Nephron progenitor cell (in vitro differentiated cells): ENCODE measurements around the gene RHCE.

Source experiments
- DNase-seq: peaks from one replicate; pipeline ENCODE4 v3.0.0; 2021
- H3K27ac Mint-ChIP-seq: 2 replicates; pipeline ENCODE4 v1.8.0; 2021; ENCODE audit warnings: mild to moderate bottlenecking, moderate library complexity, mixed read lengths
- H3K27me3 Mint-ChIP-seq: 2 replicates; pipeline ENCODE4 v1.8.0; 2021; ENCODE audit warnings: mild to moderate bottlenecking, low read depth, mixed read lengths; ENCODE audit not compliant: poor library complexity
- H3K36me3 Mint-ChIP-seq: 2 replicates; pipeline ENCODE4 v1.8.0; 2021; ENCODE audit warnings: low read depth, mixed read lengths
- H3K4me1 Mint-ChIP-seq: 2 replicates; pipeline ENCODE4 v1.8.0; 2021; ENCODE audit warnings: mixed read lengths
- H3K4me3 Mint-ChIP-seq: 2 replicates; pipeline ENCODE4 v1.8.0; 2021; ENCODE audit warnings: mild to moderate bottlenecking, moderate library complexity, mixed read lengths
- H3K9me3 Mint-ChIP-seq: 2 replicates; pipeline ENCODE4 v1.8.0; 2021; ENCODE audit warnings: mild to moderate bottlenecking, moderate library complexity, mixed read lengths
- CTCF ChIP-seq: fragments of 200-600 bp; sonication (generic); IDR thresholded peaks from 2 replicates; pipeline ENCODE4 v1.5.0; 2021; ENCODE audit warnings: antibody characterized with exemption

Gene RHCE

GRCh38 chr1:25439287-25439686 is 18.7 kb upstream of the RHCE start:
- Mint-ChIP-seq H3K9me3 (no peaks in the 10 kb centered on the region), H3K36me3 (no peaks in the 10 kb centered on the region), H3K27ac (no peak overlapping the region), H3K27me3 (no peaks in the 10 kb centered on the region), H3K4me1 (peaks cover 27% of the 10 kb centered on the region), H3K4me3 (no peak overlapping the region)
- no peak for DNase-seq
- no peak for TF ChIP-seq CTCF

- no peaks in the 10 kb centered on the region for H3K9me3 Mint-ChIP-seq
- H3K4me3 Mint-ChIP-seq, result no peak overlapping the region
- H3K4me1 Mint-ChIP-seq, result peaks cover 41% of the 10 kb centered on the region
- no peak overlapping the region for H3K27ac Mint-ChIP-seq
- no peaks in the 10 kb centered on the region for H3K36me3 Mint-ChIP-seq
- no peak for DNase-seq
- TF ChIP-seq CTCF, result no peak
- no peaks in the 10 kb centered on the region for H3K27me3 Mint-ChIP-seq
Observed at GRCh38 chr1:25437672-25438071, 17.0 kb upstream of the RHCE start.

- Mint-ChIP-seq H3K36me3 (no peaks in the 10 kb centered on the region), H3K4me3 (no peak overlapping the region), H3K27ac (no peak overlapping the region), H3K4me1 (peaks cover 43% of the 10 kb centered on the region), H3K27me3 (no peaks in the 10 kb centered on the region), H3K9me3 (no peaks in the 10 kb centered on the region)
- no peak for TF ChIP-seq CTCF
- DNase-seq, result no peak
Observed at GRCh38 chr1:25435397-25436108, 14.9 kb upstream of the RHCE start.

GRCh38 chr1:25433389-25434186 is 13.0 kb upstream of the RHCE start:
- no peak for DNase-seq
- Mint-ChIP-seq H3K36me3 (no peaks in the 10 kb centered on the region), H3K4me3 (peak overlapping the region; percentile 89), H3K4me1 (peaks cover 51% of the 10 kb centered on the region), H3K9me3 (no peaks in the 10 kb centered on the region), H3K27me3 (no peaks in the 10 kb centered on the region), H3K27ac (no peak overlapping the region)
- TF ChIP-seq CTCF, result no peak

GRCh38 chr1:25432749-25433388 is 12.2 kb upstream of the RHCE start:
- no peak for DNase-seq
- Mint-ChIP-seq H3K27ac (no peak overlapping the region), H3K9me3 (no peaks in the 10 kb centered on the region), H3K4me1 (peaks cover 53% of the 10 kb centered on the region), H3K36me3 (no peaks in the 10 kb centered on the region), H3K27me3 (no peaks in the 10 kb centered on the region), H3K4me3 (peak overlapping the region; percentile 89)
- TF ChIP-seq CTCF, result no peak
